GM19438 (cell line): ENCODE measurements around the gene NHLRC4.

Experiments
- ATAC-seq: cut with Tn5 transposase; IDR thresholded peaks from one replicate; pipeline ENCODE4 v1.9.1; 2021; ENCODE audit warnings: low read depth; ENCODE audit not compliant: unreplicated experiment

The NHLRC4 gene, protein sequence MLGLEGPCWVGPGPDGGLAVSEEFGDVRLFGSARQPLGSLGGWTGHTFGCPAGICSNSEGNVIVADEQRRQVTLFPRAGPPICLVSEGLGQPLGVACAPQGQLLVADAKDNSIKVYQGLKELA

DNA sequence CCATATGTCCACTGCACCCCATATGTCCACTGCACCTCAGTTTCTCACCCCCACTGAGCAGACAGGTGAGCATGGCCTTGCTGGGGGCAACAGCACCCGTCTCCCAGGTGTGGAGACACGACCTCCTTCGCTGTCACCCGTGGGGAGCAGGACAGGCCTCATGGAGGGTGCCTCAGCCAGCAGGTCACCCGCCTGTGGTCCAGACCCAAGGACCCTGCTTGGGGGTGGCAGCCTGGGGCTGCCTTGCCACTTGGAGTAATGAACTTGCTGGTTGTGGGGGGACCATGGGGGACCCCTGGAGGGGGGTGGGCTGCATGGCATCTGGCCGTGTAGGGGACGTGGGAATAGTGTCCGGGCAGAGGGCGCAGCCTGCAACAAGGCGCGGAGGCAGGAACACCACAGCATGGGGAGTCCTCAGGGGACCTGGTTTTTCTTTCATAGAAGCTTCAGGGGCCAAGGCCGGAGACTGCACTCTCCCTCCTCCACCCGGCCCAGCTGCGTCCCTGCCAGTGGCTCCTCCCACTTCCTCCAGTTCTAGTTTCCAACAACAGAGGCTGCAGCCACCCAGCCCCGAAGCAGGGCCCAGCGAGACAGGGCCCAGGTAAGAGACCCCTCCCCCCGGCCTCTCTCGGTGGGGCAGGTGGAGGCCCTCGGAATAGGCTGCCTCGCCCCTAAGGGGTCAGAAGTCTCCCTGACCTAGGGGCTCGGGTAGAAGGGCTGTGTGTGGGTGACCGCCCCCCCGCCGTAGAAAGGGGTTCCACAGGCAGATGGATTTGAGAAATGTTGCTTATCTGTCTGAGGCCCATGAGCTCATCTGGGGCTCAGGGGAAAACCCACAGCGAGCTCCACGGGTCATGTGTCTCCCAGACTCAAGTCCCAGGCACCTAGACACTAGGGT is at the start of gene NHLRC4:
NHLRC4 (plus strand) TSS at position 531 of the 898 bp plus-strand sequence. CDS start 1,043 bp downstream, outside the sequence.
- peak; percentile 56 for ATAC-seq

DNA sequence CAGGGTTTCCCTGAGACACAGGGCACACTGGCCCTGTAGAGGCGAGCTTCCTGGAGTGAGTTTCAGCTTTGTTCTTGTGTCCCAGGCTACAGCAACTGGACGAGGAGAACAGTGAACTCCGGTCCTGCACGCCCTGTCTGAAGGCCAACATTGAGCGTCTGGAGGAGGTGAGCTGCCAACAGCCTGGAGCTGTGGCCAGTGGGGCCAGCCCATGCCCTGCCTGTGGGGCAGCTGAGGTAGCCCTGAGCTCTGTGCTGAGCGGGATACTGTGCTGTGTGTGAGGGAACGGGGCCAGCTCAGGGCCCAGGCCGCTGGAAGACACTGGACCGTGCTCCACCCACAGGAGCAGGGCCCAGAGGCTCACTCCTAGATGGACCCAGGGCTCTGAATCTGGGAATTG is 47.9 kb upstream of the NHLRC4 start:
- ATAC-seq, result no peak

DNA sequence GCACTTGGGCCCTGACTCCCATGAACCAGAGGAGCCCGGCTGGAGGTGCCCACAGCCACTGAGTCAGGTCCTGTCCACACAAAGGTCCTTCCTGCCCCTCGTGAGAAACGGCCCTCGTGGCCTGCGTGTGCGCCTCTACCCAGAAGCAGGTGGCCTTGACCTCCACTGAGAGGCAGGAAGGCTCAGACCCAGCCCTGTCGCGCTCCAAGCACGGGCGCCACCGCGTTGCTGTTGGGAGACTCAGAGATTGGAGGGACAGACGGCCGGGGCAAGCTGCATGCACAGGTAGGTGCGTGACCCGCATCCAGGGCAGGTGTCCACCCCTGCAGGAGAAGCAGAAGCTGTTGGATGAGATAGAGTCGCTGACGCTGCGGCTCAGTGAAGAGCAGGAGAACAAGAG is 47.4 kb upstream of the NHLRC4 start:
- no peak for ATAC-seq

DNA sequence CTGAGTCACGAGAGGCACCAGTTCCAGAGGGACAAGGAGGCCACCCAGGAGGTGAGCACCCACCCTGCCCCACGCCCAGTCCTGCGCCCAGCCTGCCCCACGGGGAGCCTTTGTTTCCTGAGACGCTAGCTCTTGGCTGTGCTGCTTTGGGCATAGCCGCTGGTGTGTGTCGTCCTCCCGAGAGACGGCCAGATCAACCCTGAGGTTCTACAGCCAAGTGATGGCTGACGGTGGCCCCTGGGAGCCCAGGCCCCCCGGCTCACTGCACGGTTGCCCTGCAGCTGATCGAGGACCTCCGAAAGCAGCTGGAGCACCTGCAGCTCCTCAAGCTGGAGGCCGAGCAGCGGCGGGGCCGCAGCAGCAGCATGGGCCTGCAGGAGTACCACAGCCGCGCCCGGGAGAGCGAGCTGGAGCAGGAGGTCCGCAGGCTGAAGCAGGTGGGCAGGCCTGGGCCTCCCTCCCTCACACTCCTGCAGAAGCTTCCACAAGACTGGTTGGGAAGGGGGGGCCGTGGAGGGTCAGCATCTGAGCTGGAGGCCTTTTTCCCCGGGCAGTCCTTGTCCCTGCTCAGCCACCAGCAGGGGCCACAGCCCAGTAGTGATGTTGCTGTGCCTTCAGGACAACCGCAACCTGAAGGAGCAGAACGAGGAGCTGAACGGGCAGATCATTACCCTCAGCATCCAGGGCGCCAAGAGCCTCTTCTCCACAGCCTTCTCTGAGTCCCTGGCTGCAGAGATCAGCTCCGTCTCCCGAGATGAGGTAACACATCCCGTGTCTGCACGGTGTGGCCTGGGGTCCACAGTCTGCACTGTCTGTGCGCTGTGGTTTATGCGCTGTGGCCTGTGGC is 46.7 kb upstream of the NHLRC4 start:
- ATAC-seq, result no peak

DNA sequence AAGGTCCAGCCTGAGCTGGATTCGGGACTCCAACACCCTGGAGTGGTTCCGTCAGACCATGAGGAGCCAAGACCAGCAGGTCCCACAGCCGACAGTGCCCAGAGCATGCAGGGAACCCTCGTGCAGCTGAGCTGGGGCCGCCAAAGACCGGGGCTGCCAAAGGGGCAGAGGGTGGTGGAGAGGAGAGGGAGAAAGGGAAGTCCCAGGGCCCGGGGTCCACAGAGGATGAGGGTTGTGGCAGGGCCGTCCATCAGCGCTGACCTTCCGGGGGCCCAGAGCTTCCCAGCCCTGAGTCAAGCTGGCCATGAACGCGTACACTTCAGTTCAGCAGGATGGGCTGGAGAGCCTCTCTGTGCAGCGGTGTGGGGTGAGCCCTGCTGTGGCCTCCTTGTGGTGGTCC is 46.0 kb upstream of the NHLRC4 start:
- no peak for ATAC-seq

DNA sequence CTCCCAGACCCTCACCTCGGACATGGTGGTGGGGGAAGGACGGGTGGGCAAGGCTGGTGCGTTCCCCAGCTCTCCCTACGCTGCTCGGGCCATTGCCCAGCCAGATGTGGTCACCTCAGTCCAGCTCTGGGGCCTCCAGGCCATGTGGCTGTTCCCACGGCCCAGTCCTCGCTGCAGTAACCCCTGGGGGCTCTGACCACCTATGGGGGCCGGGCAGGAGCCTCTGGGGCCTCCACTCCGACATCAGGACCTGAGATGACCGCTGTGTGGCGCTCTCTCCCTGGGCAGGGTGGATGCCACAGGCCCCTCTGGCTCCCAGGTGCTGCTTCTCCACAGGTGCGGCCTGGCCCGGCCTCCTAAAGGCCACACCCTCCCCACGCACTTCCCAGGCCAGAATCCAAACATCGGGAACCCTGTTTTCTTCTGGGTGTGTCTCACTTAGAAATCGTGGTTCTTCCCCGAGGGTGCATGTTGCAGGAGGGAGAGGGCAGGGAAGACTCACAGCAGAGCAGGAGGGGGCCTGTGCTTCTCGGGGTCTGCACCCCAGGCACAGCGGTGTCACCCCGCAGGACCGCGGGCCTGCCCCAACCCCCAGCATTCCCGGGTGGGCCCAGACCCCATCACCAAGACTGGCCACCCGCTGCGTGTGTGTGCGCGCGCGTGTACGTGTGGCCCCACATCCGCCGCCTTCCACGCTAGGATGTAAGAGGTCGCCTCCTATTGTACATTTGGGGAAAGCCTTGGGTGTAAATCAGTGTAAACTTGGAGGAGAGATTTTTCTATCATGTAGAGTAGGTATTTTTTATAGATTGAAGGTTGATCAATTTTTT is 45.2 kb upstream of the NHLRC4 start:
- no peak for ATAC-seq

DNA sequence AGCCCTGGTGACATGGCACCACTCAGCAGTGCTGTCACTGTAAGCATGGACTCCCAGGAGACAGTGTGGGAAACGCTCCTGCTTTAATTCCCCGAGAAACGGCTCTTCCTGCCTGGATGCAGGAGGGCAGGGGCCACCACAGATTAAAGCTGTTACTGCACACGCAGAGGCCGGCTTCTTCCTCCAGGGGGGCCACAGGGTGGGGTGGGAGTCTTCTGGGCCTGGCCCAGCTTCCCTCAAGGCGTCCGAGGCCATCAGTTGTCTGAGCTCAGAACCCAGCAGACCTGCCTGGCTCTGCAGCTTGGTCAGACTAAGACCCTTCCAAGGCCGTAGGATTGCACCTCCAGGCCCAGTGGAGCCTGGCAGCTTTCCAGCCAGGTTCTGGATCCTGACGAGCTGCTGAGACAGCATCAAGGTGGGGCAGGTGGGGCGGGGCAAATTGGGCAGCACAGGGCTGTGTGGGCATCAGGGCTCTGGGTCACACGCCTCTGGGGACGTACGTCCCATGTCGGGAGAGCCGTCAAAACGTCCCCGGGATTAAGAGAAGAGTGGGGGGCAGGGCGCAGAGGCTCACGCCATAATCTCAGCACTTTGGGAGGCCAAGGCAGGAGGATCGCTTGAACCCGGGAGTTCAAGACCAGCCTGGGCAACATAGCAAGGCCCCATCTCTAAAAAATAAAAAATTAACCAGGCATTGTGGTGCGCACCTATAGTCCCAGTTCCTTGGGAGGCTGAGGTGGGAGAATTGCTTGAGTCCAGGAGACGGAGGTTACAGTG is 44.3 kb upstream of the NHLRC4 start:
- no peak for ATAC-seq

DNA sequence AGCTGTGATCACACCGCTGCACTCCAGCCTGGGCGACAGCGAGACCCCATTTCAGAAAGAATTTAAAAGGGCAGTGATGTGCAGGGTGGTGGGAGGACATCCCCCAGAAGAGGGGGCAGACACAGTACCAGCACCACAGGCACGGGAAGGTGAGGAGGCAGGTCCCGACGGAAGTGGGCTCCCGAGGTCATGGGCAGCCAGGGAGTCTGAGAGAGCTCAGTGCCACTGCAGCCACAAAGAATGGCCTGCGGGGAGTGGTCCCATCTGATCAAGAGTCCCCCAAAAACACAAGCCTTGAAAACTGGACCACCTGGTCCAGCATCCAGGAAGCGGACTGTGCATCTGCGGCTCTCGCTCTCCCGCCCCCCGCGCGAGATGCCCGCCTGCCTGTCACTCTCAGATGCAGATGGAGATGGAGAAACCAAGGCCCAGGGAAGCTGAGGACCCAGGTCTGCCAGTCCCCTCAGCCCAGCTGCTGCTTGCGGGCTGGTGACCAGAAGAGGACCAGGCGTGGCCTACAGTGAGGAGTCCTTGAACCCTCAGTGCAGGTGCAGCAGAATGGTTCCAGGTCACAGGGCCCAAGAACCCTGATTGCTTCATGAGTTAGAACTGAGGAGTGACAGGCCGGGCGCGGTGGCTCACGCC is 43.6 kb upstream of the NHLRC4 start:
- no peak for ATAC-seq

DNA sequence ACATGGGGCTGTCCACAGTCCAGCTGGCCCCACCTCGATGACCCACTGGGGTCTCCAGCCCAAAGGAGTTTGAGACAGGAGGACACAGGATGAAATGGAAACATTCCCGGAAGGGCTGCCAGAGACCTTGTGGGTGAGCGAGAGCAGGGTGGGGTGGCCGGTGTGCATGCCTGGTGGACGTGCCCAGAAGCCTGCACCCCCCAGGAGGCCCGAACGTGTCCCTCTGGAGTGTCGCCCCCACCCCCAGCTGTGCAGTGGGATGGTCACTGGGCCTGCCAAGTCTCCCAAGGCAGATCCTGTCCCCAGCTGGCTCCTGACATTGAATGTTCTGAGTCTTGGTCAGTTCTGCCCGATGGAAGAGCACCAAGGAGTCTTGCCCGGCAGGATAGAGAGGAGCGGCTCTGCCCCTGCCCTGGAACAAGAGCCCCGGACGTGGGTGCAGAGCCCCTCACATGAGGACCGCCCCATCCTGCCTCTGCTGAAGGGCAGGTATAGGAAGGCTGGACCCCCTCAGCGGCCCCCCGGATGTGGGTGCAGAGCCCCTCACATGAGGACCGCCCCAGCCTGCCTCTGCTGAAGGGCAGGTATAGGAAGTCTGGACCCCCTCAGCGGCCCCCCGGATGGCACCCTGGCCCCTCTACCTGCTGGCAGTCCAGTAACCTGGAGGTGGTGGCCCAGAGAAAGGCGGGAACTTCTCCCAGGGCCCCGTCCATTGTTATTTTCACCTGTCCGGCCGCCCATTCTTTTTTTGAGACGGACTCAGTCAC is 42.3 kb upstream of the NHLRC4 start:
- ATAC-seq, result no peak

DNA sequence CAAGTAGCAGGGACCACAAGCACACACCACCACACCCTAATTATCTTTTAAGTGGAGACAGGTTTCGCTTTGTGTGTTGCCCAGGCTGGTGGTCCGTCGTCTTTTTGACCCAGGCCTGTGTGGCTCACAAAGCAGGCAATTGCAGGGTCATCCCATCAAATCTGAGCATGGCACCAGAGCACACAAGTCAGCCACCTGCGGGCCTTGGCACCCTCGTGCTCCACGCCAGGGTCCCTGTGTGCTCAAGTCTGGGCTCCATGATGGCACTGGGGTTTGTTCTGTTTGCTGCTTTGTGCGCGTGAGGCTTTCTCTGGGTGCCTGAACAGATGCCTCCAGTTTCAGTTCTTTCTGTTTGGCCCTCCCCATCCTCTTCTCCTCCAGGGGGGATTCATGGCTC is 41.7 kb upstream of the NHLRC4 start:
- no peak for ATAC-seq

DNA sequence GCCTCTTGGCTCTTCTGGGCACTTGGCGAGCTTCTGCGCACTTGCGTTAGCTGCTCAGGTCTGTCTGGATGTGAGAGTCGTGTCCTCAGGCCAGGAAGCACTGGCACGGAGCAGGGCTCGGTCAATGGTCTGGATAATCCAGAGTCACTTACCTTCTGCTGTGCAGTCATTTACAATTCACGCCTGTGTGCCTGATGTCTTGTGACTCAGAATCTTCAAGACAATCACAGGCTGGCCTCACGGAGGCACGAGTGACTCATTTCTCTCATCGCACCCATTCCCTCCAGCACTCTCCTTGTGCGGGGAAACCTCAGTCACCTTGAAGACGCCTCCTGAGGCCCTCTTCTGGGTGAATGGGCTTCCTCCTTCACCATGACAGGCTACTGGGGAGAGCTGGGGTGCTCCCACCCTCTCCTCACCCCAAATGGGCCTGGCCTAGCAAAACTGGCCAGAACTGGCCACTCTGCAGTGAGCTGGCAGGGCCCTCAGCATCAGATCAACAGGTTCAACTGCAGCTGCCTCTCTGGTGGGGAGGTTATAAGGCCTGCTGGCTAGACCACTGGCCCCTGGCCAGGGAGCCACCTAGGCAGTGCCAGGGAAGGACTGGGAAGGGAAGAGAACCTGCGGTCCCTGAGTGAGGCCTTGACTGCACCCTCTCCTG is 41.2 kb upstream of the NHLRC4 start:
- no peak for ATAC-seq

DNA sequence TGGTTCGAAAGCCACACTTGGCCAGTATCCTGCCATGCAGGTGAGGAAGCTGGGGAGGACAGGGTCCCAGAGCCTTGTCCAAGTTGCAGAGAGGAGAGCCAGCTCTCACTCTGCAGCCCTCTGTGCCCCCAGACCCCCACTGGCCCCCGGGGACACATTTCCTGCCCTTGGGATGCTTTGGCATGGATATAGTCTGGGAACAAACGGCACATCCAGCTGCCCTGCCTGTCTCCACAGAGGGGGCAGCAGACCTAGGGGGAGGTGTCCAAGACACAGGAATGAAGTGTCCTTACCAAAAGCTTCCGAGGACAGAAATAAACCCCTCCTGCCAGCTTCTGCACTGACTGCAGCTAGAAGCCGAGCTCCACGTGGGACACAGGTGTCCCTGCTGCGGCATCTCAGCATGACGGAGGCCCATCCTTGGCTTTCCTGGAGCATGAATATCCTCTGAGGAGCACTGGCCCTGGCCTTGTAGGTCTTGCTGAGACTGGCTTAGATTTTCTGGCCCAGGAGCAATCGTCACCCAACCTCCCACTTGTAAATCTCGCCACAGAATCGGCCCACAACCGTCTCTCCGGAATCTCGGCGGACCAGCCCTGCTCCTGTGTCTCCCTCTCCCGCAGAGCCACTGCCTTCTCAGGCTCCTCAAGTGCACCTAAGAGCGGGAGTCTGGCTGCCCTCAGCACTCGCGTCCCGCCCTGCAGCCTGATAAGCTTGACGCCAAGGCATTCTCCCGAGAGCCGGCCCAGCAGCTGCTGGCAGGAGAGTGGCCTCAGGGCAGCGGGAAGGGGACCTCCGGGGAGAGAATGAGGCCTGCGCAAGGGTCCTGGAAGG is 40.4 kb upstream of the NHLRC4 start:
- ATAC-seq, result no peak

DNA sequence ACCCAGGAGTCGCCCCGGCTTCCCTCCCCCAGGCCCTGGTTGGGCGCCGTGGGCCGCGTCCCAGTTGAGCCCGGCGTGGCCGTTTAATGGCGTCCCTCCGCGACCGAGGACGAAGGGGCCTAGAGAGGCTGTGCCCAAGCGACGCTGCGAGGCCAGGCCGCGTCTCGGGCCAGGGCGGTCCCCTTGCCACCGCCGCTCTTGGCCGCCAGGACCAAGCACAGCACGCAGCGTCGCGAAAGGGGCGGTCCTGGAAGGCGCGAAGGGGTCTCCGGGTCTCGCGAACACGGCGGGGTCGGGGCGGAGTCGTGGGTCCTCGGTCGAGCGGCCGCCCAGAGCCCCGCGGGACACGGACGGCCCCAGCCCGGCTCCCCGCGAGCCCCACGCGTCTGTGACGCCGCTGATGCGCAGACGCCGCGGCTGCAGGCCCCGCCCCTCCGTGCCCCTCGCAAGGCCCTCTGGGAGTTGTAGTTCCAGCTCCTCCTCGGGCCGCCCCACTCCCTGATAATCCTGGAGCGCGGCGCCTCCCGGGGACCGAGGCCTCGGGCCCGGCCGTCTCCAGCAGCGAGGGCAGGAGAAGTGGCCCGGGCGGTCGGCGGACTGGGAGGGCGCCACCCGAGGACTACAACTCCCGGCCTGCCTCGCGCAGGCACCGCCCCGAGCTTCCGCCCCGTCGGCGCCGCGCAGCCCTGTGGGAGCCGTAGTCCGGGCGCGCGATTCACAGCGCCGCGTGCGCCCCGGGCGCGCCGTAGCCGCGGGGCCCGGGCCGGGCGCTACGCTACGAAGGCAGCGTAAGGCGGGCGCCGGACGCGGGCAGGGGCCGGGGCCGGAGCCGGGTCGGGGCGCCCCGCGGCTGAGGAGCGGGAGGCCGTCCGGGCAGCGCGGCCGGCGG is 39.5 kb upstream of the NHLRC4 start, which contains the start of gene CAPN15:
CAPN15 (plus strand) TSS at position 698 of the 889 bp plus-strand sequence. CDS start 19,127 bp downstream, outside the sequence.
- ATAC-seq, result peak; percentile 61

DNA sequence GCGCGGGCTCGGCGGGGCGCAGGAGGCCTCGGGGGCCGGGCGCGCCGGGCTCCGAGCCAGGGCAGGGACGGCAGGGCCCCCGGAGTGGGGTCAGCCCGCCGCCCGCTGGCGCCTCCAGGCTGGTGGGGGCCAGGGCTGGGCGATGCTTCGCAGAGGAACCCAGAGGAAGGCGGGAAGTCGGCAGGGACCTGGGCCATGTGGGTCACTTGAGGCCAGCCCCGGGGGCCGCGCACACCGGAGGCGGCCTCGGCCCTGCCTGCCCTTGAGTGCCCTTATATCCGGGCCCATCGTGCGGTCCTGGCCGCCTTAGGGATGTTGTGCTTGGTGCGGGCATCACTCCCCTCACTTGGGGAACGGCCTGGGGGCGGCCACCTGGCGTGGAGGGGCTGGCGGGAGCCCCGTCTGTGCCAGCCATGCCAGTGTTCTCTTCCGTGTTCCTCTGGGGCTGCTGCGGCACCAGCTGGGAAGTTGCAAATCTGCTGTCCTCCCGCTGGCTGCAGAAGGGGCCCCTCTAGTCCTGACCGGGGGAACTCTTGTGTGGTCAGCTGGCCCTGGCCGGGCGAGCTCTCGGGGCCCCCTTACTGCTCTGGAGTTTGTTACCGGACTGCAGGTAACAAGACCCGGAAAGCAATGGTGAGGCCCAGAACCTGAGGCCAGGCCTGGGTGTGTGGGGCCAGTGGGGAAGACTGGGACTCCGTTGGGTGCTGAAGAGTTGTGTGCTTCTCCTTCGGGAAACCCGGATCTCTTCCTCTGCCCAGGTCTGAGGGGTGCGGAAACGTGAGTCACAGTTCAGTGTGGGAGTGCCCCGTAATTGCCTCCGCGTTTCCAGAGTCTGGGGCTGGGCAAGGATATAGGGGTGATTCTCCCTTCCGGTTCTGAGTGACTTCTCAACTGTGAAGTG is 38.4 kb upstream of the NHLRC4 start:
- ATAC-seq, result no peak

DNA sequence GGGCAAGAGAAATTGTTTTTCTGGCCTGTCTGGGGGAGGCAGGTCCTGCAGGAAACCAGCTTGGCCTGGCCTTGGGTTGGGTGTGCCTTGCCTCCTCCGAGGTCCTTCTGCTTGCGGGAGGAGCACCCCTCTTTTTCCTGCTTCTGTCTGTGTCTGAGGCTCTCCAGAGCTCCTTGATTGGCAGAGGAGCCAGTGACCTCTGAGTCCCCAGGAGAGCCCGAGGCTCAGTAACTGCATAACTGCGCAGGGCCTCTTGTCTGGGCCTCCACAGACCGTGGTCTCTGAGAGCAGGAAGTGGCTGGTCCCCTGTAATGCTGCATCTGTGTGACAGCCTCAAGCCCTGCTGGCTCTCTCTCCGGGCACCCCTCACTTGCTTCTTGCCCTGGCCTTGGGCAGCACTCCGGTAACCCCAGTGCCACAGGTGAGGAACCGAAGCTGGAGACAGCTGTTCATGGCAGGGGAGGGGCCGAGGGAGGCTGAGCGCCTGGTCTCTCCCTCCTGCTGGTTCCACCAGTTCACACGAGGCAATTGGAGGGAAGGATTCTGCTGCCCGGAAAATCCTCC is 37.7 kb upstream of the NHLRC4 start:
- no peak for ATAC-seq
